Right lobe of liver (tissue), 4 donors: ENCODE results near the gene STRAP.

Source experiments
- CTCF ChIP-seq, 4 donors: fragments of 200-600 bp in 3 of 4; fragments of 450-650 bp in 1 of 4; IDR thresholded peaks; one replicate each; pipeline versions ENCODE4 v1.5.1 to v1.8.0; 2016 to 2022; ENCODE audit warnings: antibody characterized with exemption in 4 of 4, mild to moderate bottlenecking in 2 of 4
- POLR2A ChIP-seq: fragments of 450-650 bp; IDR thresholded peaks from one replicate; pipeline ENCODE4 v1.6.1; 2017; ENCODE audit warnings: antibody characterized with exemption, mild to moderate bottlenecking
- donor health status: DM: no; HTN: no; CAD: no.
- donor health status: DM: no; HTN: no; CAD: no.
- donor health status: DM: no; HTN: yes; CAD: no.

GRCh38 chr12:15855646-15856045 is 26.5 kb upstream of the STRAP start:
- no peak for TF ChIP-seq CTCF (IDR thresholded peaks at IDR 0.05)
- TF ChIP-seq POLR2A = no peak
